Urinary bladder (tissue), 4 donors: ENCODE data around the gene GHRHR. TPM values are rescaled to one million over a fixed set of nuclear protein-coding genes. Genes with fewer than 3 reads are reported as not detected.

Experiments
- DNase-seq: peaks from one replicate; pipeline ENCODE4 v3.0.0-alpha.2; 2015; ENCODE audit errors: extremely low spot score
- H3K27ac ChIP-seq: one replicate; pipeline ENCODE4 v1.5.1; 2013; ENCODE audit warnings: low read depth, mild to moderate bottlenecking, moderate library complexity
- H3K36me3 ChIP-seq: one replicate; pipeline ENCODE4 v1.6.1; 2013; ENCODE audit warnings: mild to moderate bottlenecking, moderate library complexity; ENCODE audit not compliant: insufficient read depth
- H3K4me1 ChIP-seq: one replicate; pipeline ENCODE4 v1.6.1; 2013; ENCODE audit warnings: mild to moderate bottlenecking, moderate library complexity; ENCODE audit not compliant: insufficient read depth
- H3K4me3 ChIP-seq: one replicate; pipeline ENCODE4 v1.5.1; 2013; ENCODE audit warnings: low read depth, low read length
- WGBS: extraction: QIAGEN DNeasy Blood & Tissue Kit; methylation state at CpG from one replicate; pipeline ENCODE4 v1.1.7; 2013; 5-methylcytosine and 5-hydroxymethylcytosine counted together
- polyA plus RNA-seq: library from polyadenylated mRNA; stranded (reverse); fragments of 200-250 nt; gene quantifications from one replicate; pipeline ENCODE4 v1.2.3, GENCODE V29; 2013
- total RNA-seq: library from RNA; depleted of rRNA; stranded (reverse); fragments of >200 nt; gene quantifications from one replicate; pipeline ENCODE4 v1.2.3, GENCODE V29; 2014
- donor health status: healthy with polysubstance abuse.
- donor health status: healthy.

GHRHR gene
- total and polyA plus RNA-seq, 2 donors = not detected

DNA sequence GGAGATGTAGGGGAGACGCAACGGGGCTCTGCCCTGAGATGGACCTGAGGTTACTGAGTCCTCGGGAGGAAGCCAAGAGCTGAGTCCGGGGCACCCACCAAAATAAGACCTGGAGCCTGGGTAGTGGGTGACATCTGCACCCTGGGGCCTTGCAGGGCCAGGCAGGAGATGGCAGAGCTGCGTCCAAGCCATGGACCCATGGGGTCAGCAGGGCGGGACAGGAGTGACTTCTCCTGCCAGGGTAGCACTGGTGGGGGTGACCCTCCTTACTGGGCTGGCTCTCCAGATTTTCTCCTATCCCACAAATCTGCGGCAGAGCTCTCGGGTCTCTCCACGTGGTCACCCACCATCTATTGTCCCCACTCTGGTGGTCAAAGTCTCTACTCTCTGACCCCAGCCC is 2.1 kb downstream of the GHRHR start:
- 90% methylated on average over 9 of the region's 9 CpGs for WGBS
- Histone ChIP-seq H3K4me1 (no peaks in the 10 kb centered on the region), H3K36me3 (no peaks in the 10 kb centered on the region), H3K27ac (no peak overlapping the region), H3K4me3 (no peak overlapping the region)
- no peak for DNase-seq

DNA sequence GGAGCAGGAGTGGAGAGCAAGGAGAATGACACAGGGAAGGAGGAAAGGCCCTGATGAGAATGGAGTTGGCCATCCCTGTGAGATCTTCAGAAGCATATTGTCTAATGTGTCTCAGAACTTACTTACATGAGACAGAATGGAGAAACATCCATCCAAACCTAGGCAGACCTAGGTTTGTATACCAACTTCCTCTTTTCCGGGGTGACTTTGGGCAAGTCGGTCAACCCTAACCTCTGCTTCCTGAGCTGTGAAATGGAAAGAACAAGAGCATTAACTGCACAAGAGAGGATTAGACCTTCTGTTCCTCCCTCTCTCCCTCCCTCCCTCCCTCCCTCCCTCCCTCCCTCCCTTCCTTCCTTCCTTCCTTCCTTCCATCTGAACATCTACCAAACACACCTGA is 4.5 kb downstream of the GHRHR start:
- WGBS = 83% methylated on average over 2 of the region's 2 CpGs

DNA sequence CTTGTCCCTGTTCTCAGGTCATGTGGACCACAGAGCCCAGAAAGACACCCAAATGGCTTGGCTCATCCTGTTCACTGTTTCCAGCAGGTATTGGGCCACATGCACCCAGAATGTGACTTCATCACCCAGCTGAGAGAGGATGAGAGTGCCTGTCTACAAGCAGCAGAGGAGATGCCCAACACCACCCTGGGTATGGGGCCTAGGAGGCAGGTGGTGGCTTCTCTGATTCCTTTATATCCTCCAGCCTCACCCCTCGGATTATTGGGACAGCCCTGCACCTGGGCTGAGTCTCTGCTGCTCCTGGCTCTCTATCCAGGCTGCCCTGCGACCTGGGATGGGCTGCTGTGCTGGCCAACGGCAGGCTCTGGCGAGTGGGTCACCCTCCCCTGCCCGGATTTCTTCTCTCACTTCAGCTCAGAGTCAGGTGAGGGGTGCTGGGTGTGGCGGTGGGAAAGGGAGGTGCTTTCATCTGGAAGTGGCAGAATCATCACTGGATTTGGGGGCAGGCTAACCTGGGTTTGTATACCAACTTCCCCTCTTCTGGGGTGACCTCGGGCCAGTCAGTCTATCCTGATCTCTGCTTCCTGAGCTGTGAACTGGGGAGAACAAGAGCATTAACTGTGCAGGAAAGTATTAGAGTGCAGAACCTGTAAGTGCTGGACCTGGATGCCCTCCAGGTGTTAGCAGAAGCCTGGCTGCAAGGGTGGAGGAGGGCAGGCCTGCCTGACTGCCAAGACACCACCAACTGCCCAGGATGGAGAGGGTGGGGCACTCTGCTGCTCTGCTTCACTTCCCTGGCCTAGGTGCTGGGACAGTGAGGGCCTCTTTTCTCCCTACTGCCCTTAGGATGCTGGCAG is 5.2 kb downstream of the GHRHR start:
- Histone ChIP-seq H3K27ac (no peak overlapping the region), H3K4me1 (no peaks in the 10 kb centered on the region), H3K4me3 (no peak overlapping the region), H3K36me3 (no peaks in the 10 kb centered on the region)
- WGBS = 89% methylated on average over 7 of the region's 7 CpGs
- no peak for DNase-seq

More for the DNA sequence above, 4.5 kb downstream of the GHRHR start:
- no peak overlapping the region for H3K27ac ChIP-seq
- H3K4me3 ChIP-seq = no peak overlapping the region
- H3K4me1 ChIP-seq = no peaks in the 10 kb centered on the region
- no peak for DNase-seq
- no peaks in the 10 kb centered on the region for H3K36me3 ChIP-seq

DNA sequence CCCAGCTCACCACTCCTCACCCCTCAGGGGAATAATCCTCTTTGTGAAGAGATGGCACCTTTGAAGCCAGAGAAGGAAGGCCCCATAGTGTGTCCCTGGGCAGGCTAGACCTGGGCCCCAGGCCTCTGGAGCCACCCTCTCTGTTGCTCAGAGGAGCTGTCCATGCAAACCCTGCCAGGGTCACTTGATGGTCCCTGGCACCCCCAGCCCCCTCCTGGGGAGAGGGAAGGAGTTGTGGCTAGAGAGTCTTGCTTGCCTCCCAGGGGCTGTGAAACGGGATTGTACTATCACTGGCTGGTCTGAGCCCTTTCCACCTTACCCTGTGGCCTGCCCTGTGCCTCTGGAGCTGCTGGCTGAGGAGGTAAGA is 5.8 kb downstream of the GHRHR start:
- Histone ChIP-seq H3K27ac (no peak overlapping the region), H3K4me1 (no peaks in the 10 kb centered on the region), H3K4me3 (no peak overlapping the region), H3K36me3 (no peaks in the 10 kb centered on the region)
- DNase-seq = no peak
- WGBS = 97% methylated on average over 1 of the region's 1 CpG

DNA sequence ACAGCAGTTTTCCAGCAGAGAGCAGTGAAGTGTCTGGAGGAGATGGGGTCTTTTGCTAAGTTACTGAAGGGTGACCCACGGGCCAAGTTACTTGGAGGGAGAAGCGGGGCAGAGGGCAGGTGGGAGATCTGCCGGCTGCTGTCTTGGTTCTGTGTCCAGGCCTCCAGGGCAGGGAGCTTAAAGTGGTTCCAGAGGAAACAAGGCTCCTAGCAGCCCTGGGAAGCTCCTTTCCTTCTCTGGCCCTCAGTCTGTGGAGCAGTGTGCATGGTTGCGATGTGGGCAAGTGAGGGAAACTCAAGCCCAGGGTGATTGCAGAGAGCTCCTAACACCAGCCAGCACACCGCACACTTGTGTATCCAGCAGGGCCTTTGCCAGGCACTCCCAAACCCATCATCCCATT is 6.3 kb downstream of the GHRHR start:
- H3K4me3 ChIP-seq = no peak overlapping the region
- DNase-seq = no peak
- H3K27ac ChIP-seq = no peak overlapping the region
- H3K4me1 ChIP-seq = no peaks in the 10 kb centered on the region
- WGBS = 94% methylated on average over 5 of the region's 5 CpGs
- no peaks in the 10 kb centered on the region for H3K36me3 ChIP-seq

DNA sequence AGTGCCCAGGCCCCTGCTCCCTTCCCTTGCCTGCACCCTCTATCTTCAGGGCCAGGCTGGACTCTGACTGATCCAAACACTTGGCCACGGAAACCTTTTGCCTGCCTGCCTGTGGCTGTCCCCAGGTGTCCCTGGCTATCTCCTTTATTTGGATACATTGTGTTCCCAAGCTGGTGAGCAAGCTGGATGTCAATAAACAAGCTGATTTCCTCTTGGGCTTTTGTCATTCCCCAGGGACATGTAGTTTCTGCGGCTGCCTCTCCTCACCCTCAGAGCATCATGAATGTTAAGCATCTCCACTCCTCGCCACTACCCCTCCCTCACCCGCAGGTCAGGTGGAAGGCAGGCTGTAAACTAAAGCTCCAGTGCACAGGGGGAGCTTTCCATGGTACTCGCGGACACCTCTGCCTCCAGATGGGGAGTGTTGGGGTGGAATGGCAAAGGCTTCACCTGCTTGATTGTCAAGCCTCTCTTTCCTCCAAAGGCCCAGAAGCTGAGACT is 6.9 kb downstream of the GHRHR start:
- H3K4me1 ChIP-seq = no peaks in the 10 kb centered on the region
- DNase-seq = no peak
- H3K4me3 ChIP-seq = no peak overlapping the region
- no peaks in the 10 kb centered on the region for H3K36me3 ChIP-seq
- H3K27ac ChIP-seq = no peak overlapping the region
- 41% methylated on average over 6 of the region's 6 CpGs for WGBS

DNA sequence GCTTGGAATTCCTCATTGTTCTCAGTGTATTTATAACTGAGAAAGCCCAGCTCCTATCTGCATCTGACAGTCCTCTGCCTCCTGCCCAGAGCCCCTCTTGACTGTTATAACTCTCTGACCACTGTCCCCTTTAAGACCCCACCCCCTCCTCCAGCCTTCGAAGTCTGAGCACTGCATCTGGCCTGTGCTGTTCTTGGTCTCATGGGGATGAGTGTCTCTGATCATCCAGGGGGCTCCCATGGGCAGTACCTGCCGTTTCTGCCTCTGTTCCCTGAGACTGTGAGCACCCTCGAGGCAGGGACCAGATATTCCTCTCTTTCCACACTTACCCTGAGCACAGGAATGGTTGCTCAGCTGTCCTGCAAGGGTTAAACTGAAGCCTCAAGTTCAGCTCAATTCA is 7.7 kb downstream of the GHRHR start:
- 53% methylated on average over 3 of the region's 3 CpGs for WGBS
- no peak for DNase-seq

DNA sequence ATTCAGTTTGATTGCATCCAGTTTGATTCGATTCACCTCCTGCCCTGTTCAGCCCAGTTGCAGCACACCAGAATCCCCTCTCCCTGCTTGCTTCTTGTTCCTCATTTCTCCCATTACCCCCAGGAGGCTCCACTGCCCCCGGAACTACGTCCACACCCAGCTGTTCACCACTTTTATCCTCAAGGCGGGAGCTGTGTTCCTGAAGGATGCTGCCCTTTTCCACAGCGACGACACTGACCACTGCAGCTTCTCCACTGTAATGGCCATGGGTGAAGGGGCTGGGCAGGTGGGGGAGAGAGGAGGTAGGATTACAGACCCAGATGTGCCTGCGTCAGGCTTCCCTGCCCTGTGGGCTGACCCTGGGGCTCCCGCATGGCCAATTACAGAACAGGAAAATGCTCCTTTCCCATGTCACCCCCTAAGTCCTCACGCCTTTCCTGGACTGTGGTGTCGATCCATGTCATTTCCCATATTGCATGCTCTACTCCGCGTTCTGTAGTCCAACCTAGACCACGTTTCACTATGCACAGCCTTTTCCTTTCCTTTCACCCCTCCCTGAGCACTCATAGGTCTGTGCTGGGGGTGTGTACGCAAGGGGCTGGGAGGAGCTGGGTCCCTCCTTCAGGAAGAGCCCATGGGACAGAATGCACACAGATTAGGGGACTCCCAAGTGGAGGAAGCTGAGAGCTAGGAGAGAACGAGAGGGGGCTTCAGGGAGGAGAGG is 8.2 kb downstream of the GHRHR start:
- Histone ChIP-seq H3K27ac (no peak overlapping the region), H3K36me3 (no peaks in the 10 kb centered on the region), H3K4me3 (no peak overlapping the region), H3K4me1 (no peaks in the 10 kb centered on the region)
- WGBS = 50% methylated on average over 15 of the region's 15 CpGs
- no peak for DNase-seq

More for the DNA sequence above, 7.7 kb downstream of the GHRHR start:
- Histone ChIP-seq H3K27ac (no peak overlapping the region), H3K4me3 (no peak overlapping the region), H3K4me1 (no peaks in the 10 kb centered on the region), H3K36me3 (no peaks in the 10 kb centered on the region)

DNA sequence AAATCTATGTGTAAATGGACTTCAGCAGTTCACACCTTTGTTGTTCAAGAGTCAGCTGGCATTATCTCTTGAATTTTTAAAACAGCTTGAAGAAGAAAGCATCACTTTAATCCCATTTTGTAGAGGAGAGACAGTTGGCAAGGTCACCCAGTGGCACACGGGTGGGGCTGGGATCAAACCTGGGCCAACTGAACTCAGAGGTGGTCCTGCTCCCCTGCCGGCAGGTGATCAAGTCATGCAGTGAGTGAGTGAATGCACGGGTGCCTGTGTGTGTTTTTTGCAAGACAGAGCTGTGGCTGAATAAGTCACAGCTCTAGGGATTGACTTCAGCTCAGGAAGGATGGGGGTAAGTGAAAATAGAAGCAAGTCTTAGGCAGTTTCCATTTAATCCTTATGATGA is 9.5 kb downstream of the GHRHR start:
- WGBS = 75% methylated on average over 3 of the region's 3 CpGs
- H3K4me1 ChIP-seq = no peaks in the 10 kb centered on the region
- no peak overlapping the region for H3K27ac ChIP-seq
- H3K4me3 ChIP-seq = no peak overlapping the region
- DNase-seq = no peak
- H3K36me3 ChIP-seq = no peaks in the 10 kb centered on the region

DNA sequence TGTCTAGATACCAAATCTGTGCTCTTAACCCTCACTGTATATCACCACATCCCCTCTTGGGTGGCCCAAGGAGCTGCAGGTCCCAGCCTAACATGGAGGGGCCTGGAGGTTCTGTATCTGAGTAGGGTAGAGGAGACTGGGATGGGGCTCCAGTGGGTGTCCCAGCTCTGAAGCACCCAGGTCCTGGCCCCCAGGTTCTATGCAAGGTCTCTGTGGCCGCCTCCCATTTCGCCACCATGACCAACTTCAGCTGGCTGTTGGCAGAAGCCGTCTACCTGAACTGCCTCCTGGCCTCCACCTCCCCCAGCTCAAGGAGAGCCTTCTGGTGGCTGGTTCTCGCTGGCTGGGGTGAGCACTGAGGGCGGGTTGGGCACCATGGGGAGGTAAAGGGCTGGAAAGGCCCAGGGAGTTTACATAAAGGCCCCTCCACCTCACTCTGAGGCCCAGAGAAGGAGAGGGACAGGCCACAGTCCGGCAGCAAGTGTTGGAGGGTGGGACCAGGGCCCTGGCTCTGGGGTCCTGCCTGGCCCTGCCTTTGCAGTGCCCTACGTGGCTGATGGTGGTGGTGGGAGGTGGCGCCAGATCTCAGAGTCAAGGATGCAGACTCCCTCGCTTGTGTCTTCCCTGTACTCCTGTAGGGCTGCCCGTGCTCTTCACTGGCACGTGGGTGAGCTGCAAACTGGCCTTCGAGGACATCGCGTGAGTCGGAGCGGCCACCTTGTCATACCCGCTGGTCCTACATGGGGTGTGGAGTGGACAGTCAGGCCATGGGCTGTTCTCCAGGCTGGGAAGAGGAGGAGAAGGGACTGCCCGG is 10.2 kb downstream of the GHRHR start:
- no peak overlapping the region for H3K27ac ChIP-seq
- H3K4me1 ChIP-seq = no peaks in the 10 kb centered on the region
- H3K36me3 ChIP-seq = no peaks in the 10 kb centered on the region
- 94% methylated on average over 18 of the region's 18 CpGs for WGBS
- no peak overlapping the region for H3K4me3 ChIP-seq
- no peak for DNase-seq

DNA sequence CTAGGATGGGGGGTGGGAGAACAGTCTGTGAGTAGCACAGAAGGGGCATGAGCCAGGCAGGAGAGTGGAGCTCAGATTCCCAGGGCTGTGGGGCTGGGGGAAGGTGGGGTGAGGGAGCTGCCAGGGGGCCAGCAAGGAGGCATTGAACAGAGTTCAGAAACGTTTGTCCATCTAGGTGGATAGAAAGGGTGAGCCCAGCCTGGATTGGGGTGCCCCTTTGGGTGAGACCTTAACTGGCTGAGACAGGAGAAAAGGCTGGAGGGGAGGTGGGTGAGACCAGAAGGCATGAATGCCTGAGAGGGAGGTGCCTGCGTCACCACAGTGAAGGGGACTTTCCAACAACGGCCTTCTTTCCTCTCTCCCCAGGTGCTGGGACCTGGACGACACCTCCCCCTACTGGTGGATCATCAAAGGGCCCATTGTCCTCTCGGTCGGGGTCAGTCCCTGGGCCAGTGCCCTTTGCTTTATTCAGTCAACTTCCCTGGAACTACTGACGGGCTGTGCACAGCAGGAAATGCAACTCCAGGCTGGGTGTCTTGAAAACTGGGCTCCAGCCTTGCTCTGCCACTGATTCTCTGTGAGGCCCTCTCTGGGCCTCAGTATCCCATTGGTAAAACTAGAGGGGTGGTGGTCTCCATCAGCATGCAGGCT is 11.0 kb downstream of the GHRHR start:
- H3K27ac ChIP-seq = no peak overlapping the region
- no peak overlapping the region for H3K4me3 ChIP-seq
- WGBS = 40% methylated on average over 7 of the region's 7 CpGs
- H3K36me3 ChIP-seq = no peaks in the 10 kb centered on the region
- H3K4me1 ChIP-seq = no peaks in the 10 kb centered on the region
- DNase-seq = no peak

DNA sequence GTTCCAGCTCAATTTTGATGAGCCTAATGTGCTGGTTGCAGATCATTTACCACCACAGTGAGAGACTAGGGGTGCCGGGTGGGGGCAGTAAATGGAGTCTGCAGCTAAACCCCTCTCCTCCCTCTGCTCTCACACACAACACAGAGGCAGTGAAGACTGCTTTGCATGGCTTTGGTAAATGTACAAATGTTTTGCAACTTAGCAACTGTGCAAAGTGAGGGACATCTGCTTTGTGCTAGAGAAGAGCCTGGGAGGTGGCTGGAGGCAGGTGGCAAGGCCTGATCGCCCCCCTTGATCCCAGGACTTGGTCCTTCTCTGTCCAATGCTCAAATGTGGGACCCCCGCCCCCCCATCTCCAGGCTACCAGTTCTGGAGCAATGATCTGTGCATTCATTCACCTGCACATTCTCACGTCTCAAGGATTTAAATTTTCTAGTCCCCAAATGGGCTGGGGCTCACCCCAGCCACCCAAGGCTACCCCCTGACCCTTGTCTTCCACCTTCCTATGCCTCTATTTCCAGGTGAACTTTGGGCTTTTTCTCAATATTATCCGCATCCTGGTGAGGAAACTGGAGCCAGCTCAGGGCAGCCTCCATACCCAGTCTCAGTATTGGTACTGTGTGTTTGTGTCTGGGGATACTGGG is 11.6 kb downstream of the GHRHR start:
- Histone ChIP-seq H3K4me3 (no peak overlapping the region), H3K36me3 (no peaks in the 10 kb centered on the region), H3K4me1 (no peaks in the 10 kb centered on the region), H3K27ac (no peak overlapping the region)
- 87% methylated on average over 5 of the region's 5 CpGs for WGBS
- no peak for DNase-seq

DNA sequence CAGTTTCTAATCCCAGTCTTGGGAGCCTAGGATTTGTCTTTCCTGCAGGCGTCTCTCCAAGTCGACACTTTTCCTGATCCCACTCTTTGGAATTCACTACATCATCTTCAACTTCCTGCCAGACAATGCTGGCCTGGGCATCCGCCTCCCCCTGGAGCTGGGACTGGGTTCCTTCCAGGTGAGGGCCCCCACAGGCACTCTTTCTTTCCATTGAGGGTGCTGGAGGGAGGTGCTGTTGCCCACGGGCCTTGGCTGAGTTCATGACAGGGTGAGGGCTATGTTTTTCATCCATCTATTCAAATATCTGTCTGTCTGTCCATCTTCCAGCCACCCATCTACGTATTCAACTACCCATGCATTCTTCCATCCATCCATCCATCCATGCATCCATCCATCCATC is 12.6 kb downstream of the GHRHR start:
- Histone ChIP-seq H3K4me1 (no peaks in the 10 kb centered on the region), H3K27ac (no peak overlapping the region), H3K36me3 (no peaks in the 10 kb centered on the region), H3K4me3 (no peak overlapping the region)
- 78% methylated on average over 5 of the region's 5 CpGs for WGBS
- DNase-seq = no peak
